ENCODE measurements around the gene NHERF1. TPM values are rescaled to one million over a fixed set of nuclear protein-coding genes. Genes with fewer than 3 reads are reported as not detected.

The NHERF1 gene
- total and polyA plus RNA-seq, 2 of the 13 experiments (the other 11 are each of a cell fraction or from before 2014, with no cell fraction given), result 169 to 269 TPM

DNA sequence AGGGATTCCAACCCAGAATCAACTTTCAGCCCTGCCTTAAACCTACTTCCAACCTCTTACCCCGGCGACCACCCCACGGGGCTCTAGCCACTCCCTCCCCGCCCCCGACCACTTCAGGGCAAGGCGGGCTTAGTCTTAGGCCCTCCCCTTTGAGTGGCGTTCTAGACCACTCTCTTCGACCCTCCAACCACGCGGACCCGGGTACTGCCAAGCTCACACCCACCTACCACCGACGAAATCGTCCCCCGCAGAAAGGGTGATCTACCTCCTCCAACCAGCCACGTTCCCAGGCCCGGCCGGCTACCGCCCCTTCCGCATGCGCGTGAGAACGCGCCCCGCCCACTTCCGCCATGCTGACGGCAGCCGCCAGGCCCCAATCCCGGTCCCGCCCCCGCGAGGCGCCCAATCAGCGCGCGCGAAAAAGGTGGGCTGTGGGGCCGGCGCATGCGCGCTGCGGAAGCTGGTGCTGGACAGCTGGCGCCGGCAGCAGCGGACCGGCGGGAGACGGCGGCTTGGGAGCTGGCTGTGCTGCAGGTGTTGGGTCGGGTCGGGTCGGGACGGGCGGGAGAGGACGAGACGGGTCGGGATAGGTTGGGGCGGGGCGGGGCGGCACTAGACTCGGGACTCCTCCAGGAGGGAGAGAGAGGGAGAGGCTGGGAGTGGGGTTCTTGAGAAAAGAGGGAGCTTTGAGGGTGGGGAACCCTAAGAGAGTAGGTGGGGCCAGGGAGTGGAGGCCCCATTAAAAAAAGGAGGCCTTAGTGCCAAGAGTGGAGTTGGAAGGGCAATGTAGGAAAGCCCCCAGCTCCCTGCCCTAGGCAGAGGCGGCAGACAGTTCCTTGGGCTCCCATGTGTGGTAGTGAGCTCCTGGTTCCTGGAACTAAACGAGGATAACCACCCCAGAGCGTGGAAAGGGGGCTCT lies 27.9 kb downstream of the NHERF1 start, which contains the start of gene NAT9 (continued):
- TF ChIP-seq CEBPB (IDR thresholded peaks at IDR 0.05; ENCODE audit: borderline replicate concordance, low read depth, low read length) (no peak), ZZZ3 (CRISPR knock-in tag; IDR thresholded peaks at IDR 0.05; ENCODE audit: borderline replicate concordance) (peak; percentile 91; the same call in 1 of the 2 replicates), ZNF326 (CRISPR knock-in tag; IDR thresholded peaks at IDR 0.05; ENCODE audit: borderline replicate concordance) (peak; percentile 22; the same call in 1 of the 2 replicates), NCOA5 (CRISPR knock-in tag; IDR thresholded peaks at IDR 0.05) (no peak), ZSCAN30 (CRISPR knock-in tag; IDR thresholded peaks at IDR 0.05) (no peak), ZNF672 (CRISPR knock-in tag; IDR thresholded peaks at IDR 0.05) (no peak), NFIC (IDR thresholded peaks at IDR 0.05; ENCODE audit: low read length) (no peak), FOXA1 (IDR thresholded peaks at IDR 0.05) (no peak), FOXA1 (CRISPR knock-in tag; IDR thresholded peaks at IDR 0.05) (no peak), ZNF713 (CRISPR knock-in tag; IDR thresholded peaks at IDR 0.05) (no peak), KLF9 (CRISPR knock-in tag; IDR thresholded peaks at IDR 0.05; ENCODE audit: low read depth) (peak; percentile 84), ZNF468 (CRISPR knock-in tag; IDR thresholded peaks at IDR 0.05) (no peak), ZFP41 (CRISPR knock-in tag; IDR thresholded peaks at IDR 0.05; ENCODE audit: borderline replicate concordance) (no peak), FOXP1 (IDR thresholded peaks at IDR 0.05) (no peak), FOXP1 (CRISPR knock-in tag; IDR thresholded peaks at IDR 0.05) (no peak), MAFF (IDR thresholded peaks at IDR 0.05; ENCODE audit: low read depth, low read length) (no peak)
- TF ChIP-seq, protein P1, sequence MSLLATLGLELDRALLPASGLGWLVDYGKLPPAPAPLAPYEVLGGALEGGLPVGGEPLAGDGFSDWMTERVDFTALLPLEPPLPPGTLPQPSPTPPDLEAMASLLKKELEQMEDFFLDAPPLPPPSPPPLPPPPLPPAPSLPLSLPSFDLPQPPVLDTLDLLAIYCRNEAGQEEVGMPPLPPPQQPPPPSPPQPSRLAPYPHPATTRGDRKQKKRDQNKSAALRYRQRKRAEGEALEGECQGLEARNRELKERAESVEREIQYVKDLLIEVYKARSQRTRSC (CRISPR knock-in tag; IDR thresholded peaks at IDR 0.05; ENCODE audit: low read depth), result no peak
- TF ChIP-seq, protein P2, sequence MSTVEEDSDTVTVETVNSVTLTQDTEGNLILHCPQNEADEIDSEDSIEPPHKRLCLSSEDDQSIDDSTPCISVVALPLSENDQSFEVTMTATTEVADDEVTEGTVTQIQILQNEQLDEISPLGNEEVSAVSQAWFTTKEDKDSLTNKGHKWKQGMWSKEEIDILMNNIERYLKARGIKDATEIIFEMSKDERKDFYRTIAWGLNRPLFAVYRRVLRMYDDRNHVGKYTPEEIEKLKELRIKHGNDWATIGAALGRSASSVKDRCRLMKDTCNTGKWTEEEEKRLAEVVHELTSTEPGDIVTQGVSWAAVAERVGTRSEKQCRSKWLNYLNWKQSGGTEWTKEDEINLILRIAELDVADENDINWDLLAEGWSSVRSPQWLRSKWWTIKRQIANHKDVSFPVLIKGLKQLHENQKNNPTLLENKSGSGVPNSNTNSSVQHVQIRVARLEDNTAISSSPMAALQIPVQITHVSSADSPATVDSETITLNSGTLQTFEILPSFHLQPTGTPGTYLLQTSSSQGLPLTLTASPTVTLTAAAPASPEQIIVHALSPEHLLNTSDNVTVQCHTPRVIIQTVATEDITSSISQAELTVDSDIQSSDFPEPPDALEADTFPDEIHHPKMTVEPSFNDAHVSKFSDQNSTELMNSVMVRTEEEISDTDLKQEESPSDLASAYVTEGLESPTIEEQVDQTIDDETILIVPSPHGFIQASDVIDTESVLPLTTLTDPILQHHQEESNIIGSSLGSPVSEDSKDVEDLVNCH (CRISPR knock-in tag; IDR thresholded peaks at IDR 0.05), result 0 out of 2 replicates have a peak, but pooled peaks have one; percentile 61
- TF ChIP-seq, protein P3, sequence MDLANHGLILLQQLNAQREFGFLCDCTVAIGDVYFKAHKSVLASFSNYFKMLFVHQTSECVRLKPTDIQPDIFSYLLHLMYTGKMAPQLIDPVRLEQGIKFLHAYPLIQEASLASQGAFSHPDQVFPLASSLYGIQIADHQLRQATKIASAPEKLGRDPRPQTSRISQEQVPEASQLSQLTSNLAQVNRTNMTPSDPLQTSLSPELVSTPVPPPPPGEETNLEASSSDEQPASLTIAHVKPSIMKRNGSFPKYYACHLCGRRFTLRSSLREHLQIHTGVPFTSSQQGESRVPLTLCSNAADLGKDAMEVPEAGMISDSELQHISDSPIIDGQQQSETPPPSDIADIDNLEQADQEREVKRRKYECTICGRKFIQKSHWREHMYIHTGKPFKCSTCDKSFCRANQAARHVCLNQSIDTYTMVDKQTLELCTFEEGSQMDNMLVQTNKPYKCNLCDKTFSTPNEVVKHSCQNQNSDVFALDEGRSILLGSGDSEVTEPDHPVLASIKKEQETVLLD (CRISPR knock-in tag; IDR thresholded peaks at IDR 0.05; ENCODE audit: low read depth), result peak; percentile 64; the same call in 1 of the 2 replicates
- TF ChIP-seq, protein P4, sequence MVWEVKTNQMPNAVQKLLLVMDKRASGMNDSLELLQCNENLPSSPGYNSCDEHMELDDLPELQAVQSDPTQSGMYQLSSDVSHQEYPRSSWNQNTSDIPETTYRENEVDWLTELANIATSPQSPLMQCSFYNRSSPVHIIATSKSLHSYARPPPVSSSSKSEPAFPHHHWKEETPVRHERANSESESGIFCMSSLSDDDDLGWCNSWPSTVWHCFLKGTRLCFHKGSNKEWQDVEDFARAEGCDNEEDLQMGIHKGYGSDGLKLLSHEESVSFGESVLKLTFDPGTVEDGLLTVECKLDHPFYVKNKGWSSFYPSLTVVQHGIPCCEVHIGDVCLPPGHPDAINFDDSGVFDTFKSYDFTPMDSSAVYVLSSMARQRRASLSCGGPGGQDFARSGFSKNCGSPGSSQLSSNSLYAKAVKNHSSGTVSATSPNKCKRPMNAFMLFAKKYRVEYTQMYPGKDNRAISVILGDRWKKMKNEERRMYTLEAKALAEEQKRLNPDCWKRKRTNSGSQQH (CRISPR knock-in tag; IDR thresholded peaks at IDR 0.05; ENCODE audit: low read depth), result no peak; the same call in 1 of the 2 replicates
- TF ChIP-seq, protein P5, sequence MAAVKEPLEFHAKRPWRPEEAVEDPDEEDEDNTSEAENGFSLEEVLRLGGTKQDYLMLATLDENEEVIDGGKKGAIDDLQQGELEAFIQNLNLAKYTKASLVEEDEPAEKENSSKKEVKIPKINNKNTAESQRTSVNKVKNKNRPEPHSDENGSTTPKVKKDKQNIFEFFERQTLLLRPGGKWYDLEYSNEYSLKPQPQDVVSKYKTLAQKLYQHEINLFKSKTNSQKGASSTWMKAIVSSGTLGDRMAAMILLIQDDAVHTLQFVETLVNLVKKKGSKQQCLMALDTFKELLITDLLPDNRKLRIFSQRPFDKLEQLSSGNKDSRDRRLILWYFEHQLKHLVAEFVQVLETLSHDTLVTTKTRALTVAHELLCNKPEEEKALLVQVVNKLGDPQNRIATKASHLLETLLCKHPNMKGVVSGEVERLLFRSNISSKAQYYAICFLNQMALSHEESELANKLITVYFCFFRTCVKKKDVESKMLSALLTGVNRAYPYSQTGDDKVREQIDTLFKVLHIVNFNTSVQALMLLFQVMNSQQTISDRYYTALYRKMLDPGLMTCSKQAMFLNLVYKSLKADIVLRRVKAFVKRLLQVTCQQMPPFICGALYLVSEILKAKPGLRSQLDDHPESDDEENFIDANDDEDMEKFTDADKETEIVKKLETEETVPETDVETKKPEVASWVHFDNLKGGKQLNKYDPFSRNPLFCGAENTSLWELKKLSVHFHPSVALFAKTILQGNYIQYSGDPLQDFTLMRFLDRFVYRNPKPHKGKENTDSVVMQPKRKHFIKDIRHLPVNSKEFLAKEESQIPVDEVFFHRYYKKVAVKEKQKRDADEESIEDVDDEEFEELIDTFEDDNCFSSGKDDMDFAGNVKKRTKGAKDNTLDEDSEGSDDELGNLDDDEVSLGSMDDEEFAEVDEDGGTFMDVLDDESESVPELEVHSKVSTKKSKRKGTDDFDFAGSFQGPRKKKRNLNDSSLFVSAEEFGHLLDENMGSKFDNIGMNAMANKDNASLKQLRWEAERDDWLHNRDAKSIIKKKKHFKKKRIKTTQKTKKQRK (IDR thresholded peaks at IDR 0.05; ENCODE audit: low read length), result no peak
